GM13976 (cell line): ENCODE data around the gene BLID.

ENCODE experiments used
- DNase-seq: peaks from one replicate; pipeline ENCODE4 v3.0.0; 2012; ENCODE audit warnings: low spot score
- in situ Hi-C: fragments of 300-500 bp; cut with MboI; formaldehyde crosslinking; loops from one replicate; pipeline ENCODE4 v1.12.0; 2022; ENCODE audit warnings: low sequenced_read_pairs, mixed read lengths, inconsistent platforms; ENCODE audit not compliant: unreplicated experiment
- TF ChIP-seq, protein P1 (sequence below): IDR thresholded peaks from 2 replicates; pipeline ENCODE4 v1.5.1; 2012; ENCODE audit warnings: borderline replicate concordance, mild to moderate bottlenecking; ENCODE audit not compliant: insufficient read depth; ENCODE audit errors: extremely low read depth, missing control alignments, control extremely low read depth

Gene BLID

DNA sequence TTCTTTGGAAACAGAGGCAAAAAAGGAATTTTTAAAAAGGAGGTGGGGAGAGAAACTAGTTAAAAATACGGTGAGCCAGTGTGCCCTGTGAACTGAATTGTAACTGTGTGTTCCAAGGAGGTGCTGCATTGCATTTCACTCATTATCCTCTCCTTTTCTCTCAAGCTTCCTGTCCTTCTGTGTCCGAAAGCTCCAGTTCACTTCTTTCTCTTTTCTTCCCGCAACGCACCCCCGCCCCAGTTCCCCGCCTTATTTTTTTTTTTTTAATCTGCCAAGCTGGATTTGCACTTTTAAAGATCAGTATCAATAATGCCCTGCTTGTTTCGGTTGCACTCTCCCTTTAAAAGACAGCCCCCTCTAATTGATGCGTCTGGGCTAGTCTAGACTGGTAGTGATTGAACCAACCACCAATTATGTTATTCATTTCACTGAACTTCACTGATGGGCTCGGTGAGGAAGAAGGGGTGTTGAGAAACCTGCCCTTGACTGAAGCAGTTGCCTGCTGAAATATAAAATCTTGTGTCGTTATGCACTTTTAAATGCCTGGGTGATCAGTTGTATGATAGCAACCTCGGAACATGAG lies 18.5 kb downstream of the BLID start:
- no peak for DNase-seq
- TF ChIP-seq, protein P1, sequence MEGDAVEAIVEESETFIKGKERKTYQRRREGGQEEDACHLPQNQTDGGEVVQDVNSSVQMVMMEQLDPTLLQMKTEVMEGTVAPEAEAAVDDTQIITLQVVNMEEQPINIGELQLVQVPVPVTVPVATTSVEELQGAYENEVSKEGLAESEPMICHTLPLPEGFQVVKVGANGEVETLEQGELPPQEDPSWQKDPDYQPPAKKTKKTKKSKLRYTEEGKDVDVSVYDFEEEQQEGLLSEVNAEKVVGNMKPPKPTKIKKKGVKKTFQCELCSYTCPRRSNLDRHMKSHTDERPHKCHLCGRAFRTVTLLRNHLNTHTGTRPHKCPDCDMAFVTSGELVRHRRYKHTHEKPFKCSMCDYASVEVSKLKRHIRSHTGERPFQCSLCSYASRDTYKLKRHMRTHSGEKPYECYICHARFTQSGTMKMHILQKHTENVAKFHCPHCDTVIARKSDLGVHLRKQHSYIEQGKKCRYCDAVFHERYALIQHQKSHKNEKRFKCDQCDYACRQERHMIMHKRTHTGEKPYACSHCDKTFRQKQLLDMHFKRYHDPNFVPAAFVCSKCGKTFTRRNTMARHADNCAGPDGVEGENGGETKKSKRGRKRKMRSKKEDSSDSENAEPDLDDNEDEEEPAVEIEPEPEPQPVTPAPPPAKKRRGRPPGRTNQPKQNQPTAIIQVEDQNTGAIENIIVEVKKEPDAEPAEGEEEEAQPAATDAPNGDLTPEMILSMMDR = no peak
- in situ Hi-C loops = no loop called here

DNA sequence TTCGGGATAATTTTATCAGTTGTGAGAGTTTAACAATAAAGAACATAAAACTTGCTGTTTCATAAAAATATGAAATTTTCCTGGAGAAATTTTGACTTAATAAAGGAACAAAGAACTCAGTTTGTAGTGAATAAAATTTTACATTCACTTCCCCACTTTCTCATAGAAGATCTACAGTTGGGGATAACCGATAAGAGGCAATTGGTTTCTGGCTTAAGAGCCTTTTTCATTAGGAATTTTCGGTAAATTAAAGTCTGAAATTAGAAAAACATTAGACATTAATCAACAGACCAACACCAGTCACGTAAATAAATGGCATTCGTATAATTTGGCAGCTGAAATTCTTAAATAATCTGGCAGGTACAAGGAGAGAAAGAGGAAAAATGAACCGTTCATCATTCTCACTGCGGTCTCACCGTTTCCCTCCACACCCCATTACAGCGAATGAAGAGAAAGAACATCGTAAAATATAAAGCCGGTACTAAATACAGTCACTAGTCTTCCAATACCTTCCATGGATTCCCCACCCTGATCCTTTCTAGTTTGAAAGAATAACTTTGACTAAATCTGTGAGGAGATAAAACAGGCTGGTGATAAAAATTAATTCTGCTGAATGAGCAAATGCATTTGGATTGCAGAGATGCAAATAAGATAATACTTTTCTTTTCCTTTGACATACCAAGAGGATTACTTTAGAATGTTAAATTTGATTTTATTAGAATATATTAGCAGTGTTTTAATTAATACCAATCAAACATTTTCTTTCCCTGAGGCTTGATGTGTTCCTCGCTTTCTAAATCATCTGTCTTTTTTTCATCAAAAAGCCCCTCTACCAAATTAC lies 19.5 kb downstream of the BLID start:
- in situ Hi-C loops = no loop called here
- TF ChIP-seq, protein P1 = no peak
- no peak for DNase-seq

DNA sequence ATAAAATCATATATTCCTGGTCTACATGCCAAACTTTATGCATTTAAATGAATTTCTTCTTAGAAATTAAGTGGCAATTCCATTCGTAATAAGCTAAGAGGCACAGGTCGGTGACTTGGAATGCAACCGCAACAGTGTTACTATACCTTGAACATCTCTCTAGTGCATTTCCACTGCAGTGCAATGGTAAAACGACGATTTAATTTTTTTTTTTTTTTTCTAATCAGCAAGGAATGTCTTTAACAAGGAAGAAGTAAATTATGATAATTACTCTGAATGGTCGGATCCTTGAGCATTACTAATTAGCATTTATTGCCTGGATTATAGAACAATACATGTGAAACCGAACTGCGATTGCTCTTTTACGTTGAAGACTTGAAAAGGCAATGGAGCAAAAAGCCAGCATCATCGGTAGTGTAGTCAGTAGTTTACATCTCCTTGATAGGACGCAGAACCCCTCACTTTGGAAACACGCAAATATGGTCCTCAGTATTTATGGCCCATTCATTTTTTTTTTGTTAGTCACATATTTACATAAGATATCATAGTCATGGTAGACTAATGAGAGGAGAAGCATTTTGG lies 20.2 kb downstream of the BLID start:
- TF ChIP-seq, protein P1 = no peak
- no peak for DNase-seq
- in situ Hi-C loops = no loop called here

DNA sequence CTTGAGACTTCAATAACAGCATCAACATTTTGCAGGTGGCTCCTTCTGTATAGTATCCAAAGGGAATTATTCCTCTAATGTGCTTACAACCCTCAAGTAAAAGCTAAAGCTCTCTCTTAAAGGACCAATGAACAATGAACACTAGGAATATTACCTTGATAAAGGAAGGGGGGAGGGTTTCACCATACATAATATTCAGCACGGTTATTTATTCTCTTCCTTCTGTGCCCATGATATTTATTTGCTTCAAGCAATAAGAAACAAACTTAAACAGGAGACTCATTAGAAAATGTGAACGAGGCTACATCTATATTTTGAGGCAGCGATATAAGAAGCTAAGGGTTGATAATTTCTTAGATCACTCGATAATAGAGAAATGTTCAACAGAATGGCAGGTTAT lies 21.2 kb downstream of the BLID start:
- DNase-seq = no peak
- in situ Hi-C loops = no loop called here
- TF ChIP-seq, protein P1 = no peak

DNA sequence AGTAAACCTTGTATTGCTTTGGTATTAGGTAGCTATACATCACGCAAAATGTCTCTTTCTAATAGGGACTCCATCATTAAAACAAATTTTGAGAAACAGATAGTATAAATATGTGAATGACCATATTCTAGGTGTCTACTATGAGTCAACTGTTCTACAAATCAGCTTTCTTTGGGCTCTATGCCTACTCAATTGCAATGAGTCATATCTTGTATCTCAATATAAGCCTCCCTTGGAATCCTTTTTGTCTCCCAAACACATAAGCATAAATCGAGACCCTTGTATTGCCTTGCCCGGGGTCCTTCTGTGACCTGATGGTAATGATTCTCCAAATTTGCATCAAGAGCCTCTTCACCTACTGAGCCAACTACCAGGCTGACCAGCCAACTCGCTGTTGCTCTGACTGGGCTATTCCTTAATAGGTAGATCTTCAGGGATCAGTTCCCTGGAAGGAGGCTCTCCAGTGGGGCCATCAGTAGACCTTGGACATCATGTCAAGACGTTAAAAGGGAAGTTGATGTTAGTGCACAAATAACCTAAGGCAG lies 22.2 kb downstream of the BLID start:
- in situ Hi-C loops = no loop called here
- DNase-seq = no peak
- TF ChIP-seq, protein P1 = no peak

DNA sequence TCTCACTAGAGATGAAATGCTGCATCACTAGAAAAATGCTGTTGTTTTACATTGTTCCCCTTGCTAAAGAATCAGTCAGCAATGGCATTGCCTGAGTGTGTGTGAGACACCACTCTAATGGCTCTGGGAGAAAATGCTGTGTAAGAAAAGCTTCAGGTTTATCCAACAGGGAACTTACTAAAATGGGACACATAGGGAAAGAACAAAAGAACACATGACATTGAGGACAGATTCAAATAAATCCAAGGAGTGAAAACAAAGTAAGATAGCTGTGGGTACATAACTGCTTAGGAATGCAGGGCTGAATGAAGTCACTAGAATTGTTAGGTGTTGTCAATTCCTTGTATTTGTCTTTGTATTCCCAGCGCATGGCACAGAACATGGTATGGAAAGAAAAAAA lies 24.2 kb downstream of the BLID start:
- TF ChIP-seq, protein P1 = no peak

More for the DNA sequence above, 24.2 kb downstream of the BLID start:
- DNase-seq = no peak
- in situ Hi-C loops = no loop called here
